K562 (cell line): ENCODE measurements around the gene EMX1. TPM values are rescaled to one million over a fixed set of nuclear protein-coding genes. Genes with fewer than 3 reads are reported as not detected.

ENCODE experiments used
- ATAC-seq: fragments of 200-7000 bp; cut with Tn5 transposase; 3 replicates; pipeline ENCODE4 v1.9.1; 2020; ENCODE audit warnings: moderate library complexity
- BruUV-seq: library from RNA; stranded (reverse); fragments of 400-500 nt; replicated peaks from 2 replicates; lab custom pipeline; 2021; lab: Mats Ljungman, UMichigan
- CTCF ChIA-PET: fragments of 300-600 bp; formaldehyde crosslinking; extraction: SDS; loops from one replicate; lab custom pipeline; 2021; ENCODE audit warnings: low intra/inter-chr PET ratio; lab: Yijun Ruan, JAX
- POLR2A ChIA-PET: fragments of 300-600, 350-650 bp; sonication (Branson Sonifier 250); formaldehyde crosslinking; extraction: SDS; loops from one replicate; lab custom pipeline; 2021; ENCODE audit warnings: antibody characterized with exemption, inconsistent platforms; lab: Yijun Ruan, JAX
- DNase-seq, 4 experiments: peaks; one replicate each; pipeline versions ENCODE4 v3.0.0 to v3.0.0-alpha.2; 2011 to 2018; ENCODE audit warnings: low spot score in 3 of 4, mixed read lengths in 3 of 4; ENCODE audit errors: extremely low read depth in 1 of 4
- FAIRE-seq: peaks from 2 replicates; lab custom pipeline; 2011; peaks lifted over from hg19 to GRCh38; lab: Jason Lieb, UNC
- H2AFZ ChIP-seq: 2 replicates; pipeline ENCODE4 v1.6.0; 2011; ENCODE audit warnings: low read depth, low read length, control low read depth, inconsistent platforms
- H3K27ac ChIP-seq: fragments of 200-600 bp; 3 replicates; pipeline ENCODE4 v1.8.0; 2011; ENCODE audit warnings: low read depth, mild to moderate bottlenecking, control low read depth, inconsistent platforms, low read length, moderate library complexity, mixed read lengths; ENCODE audit errors: extremely low read depth
- H3K27me3 ChIP-seq, 2 experiments: fragments of 300-600 bp in 1 of 2; 2 replicates in 1 of 2; 3 replicates in 1 of 2; pipeline versions ENCODE4 v1.6.0 to v1.8.0; 2011; ENCODE audit warnings: inconsistent platforms in 2 of 2, low read length in 2 of 2, mild to moderate bottlenecking in 1 of 2, mixed read lengths in 1 of 2, moderate library complexity in 1 of 2; ENCODE audit not compliant: control insufficient read depth in 2 of 2, insufficient read depth in 2 of 2
- H3K36me3 ChIP-seq: fragments of 300-600 bp; 3 replicates; pipeline ENCODE4 v1.8.0; 2011; ENCODE audit warnings: mild to moderate bottlenecking, low read length, inconsistent platforms; ENCODE audit not compliant: control insufficient read depth, insufficient read depth
- H3K4me1 ChIP-seq, 2 experiments: fragments of 200-600 bp in 1 of 2; replicated peaks in 1 of 2; 2 replicates in 1 of 2; 3 replicates in 1 of 2; pipeline versions ENCODE4 v1.5.1 to v1.8.0; 2011; ENCODE audit warnings: inconsistent platforms in 2 of 2, low read length in 2 of 2, mild to moderate bottlenecking in 1 of 2, mixed read lengths in 1 of 2, moderate library complexity in 1 of 2; ENCODE audit not compliant: control insufficient read depth in 2 of 2, insufficient read depth in 2 of 2
- H3K4me2 ChIP-seq: 2 replicates; pipeline ENCODE4 v1.6.1; 2011; ENCODE audit warnings: low read length, control low read depth, inconsistent platforms, mixed read lengths; ENCODE audit not compliant: insufficient read depth
- H3K4me3 ChIP-seq: fragments of 200-600 bp; sonication (generic), shearing (Covaris generic); 2 replicates; pipeline ENCODE4 v1.5.1; 2016; ENCODE audit warnings: control low read depth, inconsistent platforms
- H3K79me2 ChIP-seq: fragments of 200-600 bp; 3 replicates; pipeline ENCODE4 v1.8.0; 2011; ENCODE audit warnings: low read length, inconsistent platforms; ENCODE audit not compliant: control insufficient read depth, insufficient read depth
- H3K9ac ChIP-seq, 2 experiments: 2 replicates each; pipeline versions ENCODE4 v1.6.0 to v1.6.1; 2011; ENCODE audit warnings: low read depth in 2 of 2, low read length in 2 of 2, control low read depth in 1 of 2, inconsistent platforms in 1 of 2, mild to moderate bottlenecking in 1 of 2, mixed read lengths in 1 of 2; ENCODE audit not compliant: insufficient read depth in 1 of 2
- H3K9me1 ChIP-seq: one replicate; pipeline ENCODE4 v1.6.0; 2011; ENCODE audit warnings: inconsistent platforms, mild to moderate bottlenecking, low read length, moderate library complexity; ENCODE audit not compliant: control insufficient read depth, insufficient read depth
- H3K9me3 ChIP-seq: replicated peaks from 2 replicates; pipeline ENCODE4 v1.5.1; 2011; ENCODE audit warnings: low read depth, low read length, inconsistent platforms; ENCODE audit not compliant: control insufficient read depth, insufficient read depth
- H4K20me1 ChIP-seq: replicated peaks from 2 replicates; pipeline ENCODE4 v1.6.1; 2011; ENCODE audit warnings: low read length, inconsistent platforms, mixed read lengths; ENCODE audit not compliant: control insufficient read depth, insufficient read depth
- CBX1 ChIP-seq: sonication (generic); IDR thresholded peaks from 2 replicates; pipeline ENCODE4 v1.6.1; 2016; ENCODE audit warnings: antibody characterized with exemption, low read depth, mild to moderate bottlenecking
- CBX2 ChIP-seq: fragments of 200-600 bp; sonication (generic); IDR thresholded peaks from one replicate; pipeline ENCODE4 v1.6.1; 2012; ENCODE audit warnings: mild to moderate bottlenecking, low read length, inconsistent platforms; ENCODE audit not compliant: insufficient read depth, poor library complexity, severe bottlenecking
- DDX20 ChIP-seq: fragments of 450-650 bp; IDR thresholded peaks from 2 replicates; pipeline ENCODE4 v1.6.1; 2016; ENCODE audit warnings: missing genetic modification characterization, low read depth, mild to moderate bottlenecking, missing compliant biosample characterization, moderate library complexity
- NCOA2 ChIP-seq, 2 experiments: fragments of 450-650 bp; IDR thresholded peaks; 2 replicates each; pipeline ENCODE4 v1.6.1; 2018; ENCODE audit warnings: mild to moderate bottlenecking in 2 of 2, moderate library complexity in 1 of 2; ENCODE audit not compliant: partially characterized antibody in 2 of 2
- TRIM24 ChIP-seq, 2 experiments: fragments of 450-650 bp; IDR thresholded peaks; 2 replicates each; pipeline ENCODE4 v1.6.1; 2016
- ZBTB8A ChIP-seq: fragments of 450-650 bp; IDR thresholded peaks from 2 replicates; pipeline ENCODE4 v1.6.1; 2018; ENCODE audit warnings: mild to moderate bottlenecking, moderate library complexity; ENCODE audit not compliant: partially characterized antibody
- ZNF324 ChIP-seq: fragments of 250-450 bp; sonication (Bioruptor Pico); IDR thresholded peaks from 2 replicates; pipeline ENCODE4 v1.4.0; 2020; ENCODE audit warnings: mild to moderate bottlenecking
- WGBS: fragments of 100-300 bp; shearing (Covaris generic); methylation state at CpG from one replicate; pipeline ENCODE4 v1.1.6; 2016; ENCODE audit warnings: low coverage, mixed read lengths; ENCODE audit not compliant: insufficient coverage; ENCODE audit errors: missing lambda C conversion rate; 5-methylcytosine and 5-hydroxymethylcytosine counted together
- in situ Hi-C: fragments of 300-500 bp; cut with MboI; formaldehyde crosslinking; loops from 4 replicates; pipeline ENCODE4 v1.15.0; 2018; ENCODE audit warnings: inconsistent platforms, mixed read lengths
- intact Hi-C: fragments of 100-400 bp; cut with micrococcal nuclease; formaldehyde crosslinking; loops from 2 replicates; pipeline ENCODE4 v1.14.2; 2022
- polyA plus RNA-seq, 8 experiments: library from polyadenylated mRNA; depleted of rRNA in 4 of 8; stranded (reverse) in 5 of 8; unstranded in 3 of 8; fragments of >200 nt; fragmentation: Nextera tagmentation in 2 of 8; fragmentation: Illumina TruSeq in 1 of 8; extraction: Ambion mirVana in 2 of 8; extraction: Trizol in 1 of 8; gene quantifications; 2 replicates each; pipeline versions ENCODE4 v1.2.1 to v1.2.3, GENCODE V29; 2011 to 2014; ENCODE audit warnings: inconsistent platforms in 1 of 8, missing spikeins in 1 of 8
- total RNA-seq, 7 experiments: library from RNA; depleted of rRNA in 6 of 7; stranded (reverse); fragments of >200 nt in 6 of 7; fragmentation: Illumina TruSeq in 2 of 7; extraction: Trizol in 2 of 7; gene quantifications; 2 replicates each; pipeline versions ENCODE4 v1.2.1 to v1.2.3, GENCODE V29; 2011 to 2021; ENCODE audit warnings: low replicate concordance in 1 of 7
- TF ChIP-seq, protein P1 (sequence below): fragments of 200-800 bp; sonication (Bioruptor generic); IDR thresholded peaks from 2 replicates; pipeline ENCODE4 v1.6.1; 2017; ENCODE audit warnings: missing genetic modification characterization, missing compliant biosample characterization

EMX1 gene
- total and polyA plus RNA-seq, 9 of the 15 experiments (the other 6 are each of a cell fraction or from before 2014, with no cell fraction given): 0.10 to 0.32 (median 0.21) TPM; not detected in 6

DNA sequence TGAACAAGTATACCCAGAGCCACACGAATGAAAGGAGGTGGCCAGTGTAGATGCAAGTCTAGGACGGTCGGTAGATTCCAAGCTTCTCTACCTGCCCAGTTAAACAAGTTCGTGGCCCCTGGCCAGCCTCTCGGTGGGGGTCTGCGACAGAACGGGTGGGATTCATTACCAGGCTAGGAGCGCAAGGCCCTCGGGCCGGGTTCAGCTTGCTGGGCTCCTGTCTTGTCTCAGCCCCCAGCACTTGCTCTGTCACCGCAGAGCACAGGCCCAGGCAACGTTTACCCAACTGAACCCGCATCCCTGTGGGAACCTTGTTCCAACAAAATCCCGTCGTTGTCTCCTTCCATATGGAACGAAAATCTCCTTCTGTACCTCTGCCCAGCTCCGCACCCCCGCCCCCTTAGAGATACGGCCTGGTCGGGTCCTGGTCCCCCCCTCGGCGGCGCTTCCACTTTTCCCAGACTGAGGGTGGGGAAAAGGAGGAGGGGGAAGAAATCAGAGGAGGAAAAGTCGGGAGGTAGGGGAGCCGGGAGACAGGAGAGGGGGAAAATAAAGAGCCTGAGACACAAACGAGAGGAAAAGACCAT lies 1.9 kb upstream of the EMX1 start:
- no peak overlapping the region for H2AFZ ChIP-seq

More for the DNA sequence above, 1.9 kb upstream of the EMX1 start:
- no peak for ATAC-seq
- FAIRE-seq: no peak
- no peak overlapping the region for H3K9ac ChIP-seq
- DNase-seq: no peak
- H3K9me3 ChIP-seq: no peaks in the 10 kb centered on the region
- H3K4me2 ChIP-seq: no peak overlapping the region
- WGBS: 16% methylated on average over 20 of the region's 26 CpGs
- no peak overlapping the region for H3K4me3 ChIP-seq
- H3K36me3 ChIP-seq: no peaks in the 10 kb centered on the region
- ChIA-PET CTCF (no interaction called here), POLR2A (interaction anchor here (0.6 to 1.2 kb wide), 2 partner anchors 8 to 169 kb away, joined by 3 read pairs; no protein-coding TSS in a partner anchor)
- no TSS peak for BruUV-seq
- H3K27me3 ChIP-seq: peaks cover 56 to 62% of the 10 kb centered on the region in 2 experiments
- peaks cover 0 to 46% of the 10 kb centered on the region in 2 experiments; a peak in 3 of 5 replicates for H3K4me1 ChIP-seq
- no peaks in the 10 kb centered on the region for H3K9me1 ChIP-seq
- TF ChIP-seq TRIM24 (IDR thresholded peaks at IDR 0.05): no peak
- TF ChIP-seq ZNF324 (CRISPR knock-in tag): no peak
- TF ChIP-seq ZBTB8A: no peak
- TF ChIP-seq, protein P1, sequence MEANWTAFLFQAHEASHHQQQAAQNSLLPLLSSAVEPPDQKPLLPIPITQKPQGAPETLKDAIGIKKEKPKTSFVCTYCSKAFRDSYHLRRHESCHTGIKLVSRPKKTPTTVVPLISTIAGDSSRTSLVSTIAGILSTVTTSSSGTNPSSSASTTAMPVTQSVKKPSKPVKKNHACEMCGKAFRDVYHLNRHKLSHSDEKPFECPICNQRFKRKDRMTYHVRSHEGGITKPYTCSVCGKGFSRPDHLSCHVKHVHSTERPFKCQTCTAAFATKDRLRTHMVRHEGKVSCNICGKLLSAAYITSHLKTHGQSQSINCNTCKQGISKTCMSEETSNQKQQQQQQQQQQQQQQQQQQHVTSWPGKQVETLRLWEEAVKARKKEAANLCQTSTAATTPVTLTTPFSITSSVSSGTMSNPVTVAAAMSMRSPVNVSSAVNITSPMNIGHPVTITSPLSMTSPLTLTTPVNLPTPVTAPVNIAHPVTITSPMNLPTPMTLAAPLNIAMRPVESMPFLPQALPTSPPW (CRISPR knock-in tag): no peak
- no peak for TF ChIP-seq DDX20 (tag)
- peak; percentile 55 for TF ChIP-seq CBX2
- no peak for TF ChIP-seq CBX1
- no peak for TF ChIP-seq NCOA2 (IDR thresholded peaks at IDR 0.05; ENCODE audit: partially characterized antibody in 2 of 2)
- in situ Hi-C loops: no loop called here
- H4K20me1 ChIP-seq: peaks cover 26% of the 10 kb centered on the region; the same call in 1 of the 2 replicates
- no peaks in the 10 kb centered on the region for H3K79me2 ChIP-seq
- H3K27ac ChIP-seq: no peak overlapping the region
- intact Hi-C loops: no loop called here
